SH-SY5Y (cell line): ENCODE results near the gene TAAR2.

Experiments
- GATA2 ChIP-seq: IDR thresholded peaks from 2 replicates; pipeline ENCODE4 v1.6.1; 2011; ENCODE audit warnings: mild to moderate bottlenecking, low read depth, low read length
- GATA3 ChIP-seq: IDR thresholded peaks from 2 replicates; pipeline ENCODE4 v1.6.1; 2011; ENCODE audit warnings: low read depth, mild to moderate bottlenecking, low read length, moderate library complexity

- TF ChIP-seq GATA2 (no peak), GATA3 (no peak)
Measured at GRCh38 chr6:132612449-132613108, 11.5 kb downstream of the TAAR2 start.
